AG10803 (cell line): ENCODE data around the gene DHRS7B.

Experiments used
- DNase-seq: peaks from one replicate; pipeline ENCODE4 v3.0.0; 2010; ENCODE audit warnings: low read depth
- H3K4me3 ChIP-seq: 2 replicates; pipeline ENCODE4 v1.5.1; 2011; ENCODE audit warnings: mild to moderate bottlenecking, low read length, control low read depth
- TF ChIP-seq, protein P1 (sequence below): conservative IDR thresholded peaks from 2 replicates; pipeline ENCODE4 v1.5.1; 2011; ENCODE audit warnings: mild to moderate bottlenecking, low read length, control low read depth, inconsistent platforms

The DHRS7B gene

DNA sequence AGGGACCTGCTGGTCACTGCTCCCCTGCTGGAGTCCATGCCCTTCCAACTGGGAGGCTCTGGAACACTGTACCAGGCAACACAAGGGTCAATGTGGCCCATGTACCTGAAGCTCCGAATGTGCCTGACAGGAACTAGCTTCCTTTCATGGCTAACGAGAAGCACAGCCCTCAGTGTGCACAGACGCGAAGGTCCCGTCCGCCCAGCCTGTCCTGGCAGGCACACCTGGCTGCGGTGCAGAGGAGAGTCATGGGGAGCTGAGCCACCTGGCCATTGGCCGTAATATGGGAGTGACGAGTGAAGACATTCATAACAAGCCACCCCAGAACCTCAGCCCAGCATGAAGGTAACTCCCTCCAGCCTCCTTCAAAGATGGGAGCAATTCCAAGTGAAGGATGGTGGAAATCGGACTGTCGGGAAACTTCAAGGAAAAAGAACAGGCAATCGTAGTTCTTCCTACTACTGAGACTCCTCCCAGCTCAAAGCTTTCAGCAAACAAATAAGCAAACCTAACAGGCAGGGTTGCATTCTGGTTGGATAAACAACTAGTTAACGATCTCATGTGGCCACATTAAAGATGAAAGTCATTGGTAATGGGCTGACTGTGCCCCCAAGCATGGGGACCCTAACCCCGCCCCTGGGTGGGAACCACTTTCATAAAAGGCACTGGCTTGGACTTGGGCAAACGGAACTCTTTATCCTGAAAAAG lies 74.0 kb downstream of the DHRS7B start:
- no peak for DNase-seq
- TF ChIP-seq, protein P1, sequence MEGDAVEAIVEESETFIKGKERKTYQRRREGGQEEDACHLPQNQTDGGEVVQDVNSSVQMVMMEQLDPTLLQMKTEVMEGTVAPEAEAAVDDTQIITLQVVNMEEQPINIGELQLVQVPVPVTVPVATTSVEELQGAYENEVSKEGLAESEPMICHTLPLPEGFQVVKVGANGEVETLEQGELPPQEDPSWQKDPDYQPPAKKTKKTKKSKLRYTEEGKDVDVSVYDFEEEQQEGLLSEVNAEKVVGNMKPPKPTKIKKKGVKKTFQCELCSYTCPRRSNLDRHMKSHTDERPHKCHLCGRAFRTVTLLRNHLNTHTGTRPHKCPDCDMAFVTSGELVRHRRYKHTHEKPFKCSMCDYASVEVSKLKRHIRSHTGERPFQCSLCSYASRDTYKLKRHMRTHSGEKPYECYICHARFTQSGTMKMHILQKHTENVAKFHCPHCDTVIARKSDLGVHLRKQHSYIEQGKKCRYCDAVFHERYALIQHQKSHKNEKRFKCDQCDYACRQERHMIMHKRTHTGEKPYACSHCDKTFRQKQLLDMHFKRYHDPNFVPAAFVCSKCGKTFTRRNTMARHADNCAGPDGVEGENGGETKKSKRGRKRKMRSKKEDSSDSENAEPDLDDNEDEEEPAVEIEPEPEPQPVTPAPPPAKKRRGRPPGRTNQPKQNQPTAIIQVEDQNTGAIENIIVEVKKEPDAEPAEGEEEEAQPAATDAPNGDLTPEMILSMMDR = no peak
- no peak overlapping the region for H3K4me3 ChIP-seq

GRCh38 chr17:21201298-21201595 lies 74.5 kb downstream of the DHRS7B start:
- peak; percentile 70 for DNase-seq
- no peak overlapping the region for H3K4me3 ChIP-seq

DNA sequence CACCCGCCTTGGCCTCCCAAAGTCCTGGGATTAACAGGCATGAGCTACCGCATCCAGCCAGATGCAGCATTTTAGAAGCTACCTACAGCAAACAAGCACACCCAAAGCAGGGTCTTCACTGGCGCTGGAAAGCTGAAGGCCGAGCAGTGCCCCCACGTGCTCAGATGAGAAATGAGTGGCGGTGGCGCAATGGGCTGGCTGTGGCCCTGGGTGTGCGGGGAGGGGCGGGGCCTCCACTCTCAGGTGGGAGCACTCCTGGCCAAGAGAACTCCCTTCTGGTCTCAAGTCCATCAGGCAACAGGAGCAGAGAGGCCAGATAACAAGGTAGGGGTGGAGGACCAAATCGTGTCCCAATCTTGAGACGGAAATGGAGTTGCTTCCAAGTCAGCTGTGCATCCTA lies 75.1 kb downstream of the DHRS7B start:
- no peak overlapping the region for H3K4me3 ChIP-seq
- no peak for DNase-seq
- TF ChIP-seq, protein P1 = no peak

More at GRCh38 chr17:21201298-21201595, 74.5 kb downstream of the DHRS7B start:
- TF ChIP-seq, protein P1 = no peak

- no peak for DNase-seq
- TF ChIP-seq, protein P1 = no peak
- H3K4me3 ChIP-seq = no peak overlapping the region
These were observed 75.7 kb downstream of the DHRS7B start for GRCh38 chr17:21202512-21202911.

GRCh38 chr17:21204935-21205334 lies 78.2 kb downstream of the DHRS7B start:
- no peak for DNase-seq
- no peak overlapping the region for H3K4me3 ChIP-seq
- TF ChIP-seq, protein P1 = no peak

- DNase-seq = no peak
- no peak overlapping the region for H3K4me3 ChIP-seq
- TF ChIP-seq, protein P1 = no peak
These were observed 81.6 kb downstream of the DHRS7B start for GRCh38 chr17:21208352-21208751.

- H3K4me3 ChIP-seq = no peak overlapping the region
- TF ChIP-seq, protein P1 = no peak
- DNase-seq = peak; percentile 78
These were observed 82.9 kb downstream of the DHRS7B start for GRCh38 chr17:21209511-21210175.
